Fibroblast of lung (primary cell): Measurements from ENCODE around the gene DNAJB6. TPM values are rescaled to one million over a fixed set of nuclear protein-coding genes. Genes with fewer than 3 reads are reported as not detected.
A peak's percentile ranks its signal among the peaks of the same experiment; 100 is the strongest.

Experiments used
- DNase-seq, 2 donors: peaks; one replicate each; pipeline versions ENCODE4 v3.0.0 to v3.0.0-alpha.2; 2010; ENCODE audit warnings: low read depth in 2 of 2
- H2AFZ ChIP-seq: 2 replicates; pipeline ENCODE4 v1.5.1; 2012; ENCODE audit warnings: low read length, control low read depth, inconsistent platforms
- H3K27ac ChIP-seq: 2 replicates; pipeline ENCODE4 v1.5.1; 2011; ENCODE audit warnings: low read length, control low read depth; ENCODE audit not compliant: insufficient read depth
- H3K27me3 ChIP-seq: 2 replicates; pipeline ENCODE4 v1.5.1; 2011; ENCODE audit warnings: mild to moderate bottlenecking, low read length; ENCODE audit not compliant: control insufficient read depth, insufficient read depth
- H3K36me3 ChIP-seq: 2 replicates; pipeline ENCODE4 v1.5.1; 2011; ENCODE audit warnings: low read length; ENCODE audit not compliant: control insufficient read depth, insufficient read depth
- H3K4me1 ChIP-seq: 2 replicates; pipeline ENCODE4 v1.5.1; 2011; ENCODE audit warnings: low read length; ENCODE audit not compliant: control insufficient read depth, insufficient read depth; ENCODE audit errors: extremely low read depth
- H3K4me2 ChIP-seq: 2 replicates; pipeline ENCODE4 v1.5.1; 2011; ENCODE audit warnings: low read length, control low read depth; ENCODE audit not compliant: insufficient read depth; ENCODE audit errors: extremely low read depth
- H3K4me3 ChIP-seq, 4 experiments: fragments of 200-600 bp in 1 of 4; sonication (generic) in 1 of 4; replicated peaks in 1 of 4; 2 replicates each; pipeline ENCODE4 v1.5.1; 2011 to 2016; ENCODE audit warnings: low read length in 4 of 4, low read depth in 3 of 4, mild to moderate bottlenecking in 3 of 4, control low read depth in 2 of 4, inconsistent platforms in 1 of 4, mixed read lengths in 1 of 4; ENCODE audit not compliant: insufficient read depth in 1 of 4; ENCODE audit errors: control extremely low read depth in 1 of 4
- H3K79me2 ChIP-seq: 2 replicates; pipeline ENCODE4 v1.5.1; 2012; ENCODE audit warnings: mild to moderate bottlenecking, low read length, inconsistent platforms; ENCODE audit not compliant: control insufficient read depth, insufficient read depth
- H3K9ac ChIP-seq: 2 replicates; pipeline ENCODE4 v1.5.1; 2011; ENCODE audit warnings: mild to moderate bottlenecking, low read length, control low read depth; ENCODE audit not compliant: insufficient read depth
- H3K9me3 ChIP-seq: 2 replicates; pipeline ENCODE4 v1.5.1; 2012; ENCODE audit warnings: low read depth, low read length; ENCODE audit not compliant: control insufficient read depth, insufficient read depth
- H4K20me1 ChIP-seq: 2 replicates; pipeline ENCODE4 v1.5.1; 2011; ENCODE audit warnings: low read length; ENCODE audit not compliant: control insufficient read depth, insufficient read depth; ENCODE audit errors: extremely low read depth
- EZH2 ChIP-seq: IDR thresholded peaks from 2 replicates; pipeline ENCODE4 v1.5.1; 2012; ENCODE audit warnings: low read length, control low read depth, mild to moderate bottlenecking; ENCODE audit errors: missing control alignments
- polyA plus RNA-seq, 2 donors: library from polyadenylated mRNA; depleted of rRNA in 1 of 2; stranded (reverse) in 1 of 2; unstranded in 1 of 2; fragments of >200 nt; gene quantifications; 2 replicates each; pipeline ENCODE4 v1.2.1, GENCODE V29; 2011 to 2012; ENCODE audit warnings: missing spikeins in 1 of 2
- total RNA-seq: library from RNA; depleted of rRNA; stranded (reverse); fragments of >200 nt; gene quantifications from 2 replicates; pipeline ENCODE4 v1.2.1, GENCODE V29; 2014
- TF ChIP-seq, protein P1 (sequence below), 2 donors: IDR thresholded peaks in 1 of 2; conservative IDR thresholded peaks in 1 of 2; 1 replicate in 1 of 2; 2 replicates in 1 of 2; pipeline ENCODE4 v1.5.1; 2011 to 2012; ENCODE audit warnings: low read length in 2 of 2, control low read depth in 1 of 2, inconsistent platforms in 1 of 2, low read depth in 1 of 2, mild to moderate bottlenecking in 1 of 2

The DNAJB6 gene
- total and polyA plus RNA-seq, 2 donors (not counting 1 experiment from before 2014, with no cell fraction given), result 86.2 to 117 TPM

DNA sequence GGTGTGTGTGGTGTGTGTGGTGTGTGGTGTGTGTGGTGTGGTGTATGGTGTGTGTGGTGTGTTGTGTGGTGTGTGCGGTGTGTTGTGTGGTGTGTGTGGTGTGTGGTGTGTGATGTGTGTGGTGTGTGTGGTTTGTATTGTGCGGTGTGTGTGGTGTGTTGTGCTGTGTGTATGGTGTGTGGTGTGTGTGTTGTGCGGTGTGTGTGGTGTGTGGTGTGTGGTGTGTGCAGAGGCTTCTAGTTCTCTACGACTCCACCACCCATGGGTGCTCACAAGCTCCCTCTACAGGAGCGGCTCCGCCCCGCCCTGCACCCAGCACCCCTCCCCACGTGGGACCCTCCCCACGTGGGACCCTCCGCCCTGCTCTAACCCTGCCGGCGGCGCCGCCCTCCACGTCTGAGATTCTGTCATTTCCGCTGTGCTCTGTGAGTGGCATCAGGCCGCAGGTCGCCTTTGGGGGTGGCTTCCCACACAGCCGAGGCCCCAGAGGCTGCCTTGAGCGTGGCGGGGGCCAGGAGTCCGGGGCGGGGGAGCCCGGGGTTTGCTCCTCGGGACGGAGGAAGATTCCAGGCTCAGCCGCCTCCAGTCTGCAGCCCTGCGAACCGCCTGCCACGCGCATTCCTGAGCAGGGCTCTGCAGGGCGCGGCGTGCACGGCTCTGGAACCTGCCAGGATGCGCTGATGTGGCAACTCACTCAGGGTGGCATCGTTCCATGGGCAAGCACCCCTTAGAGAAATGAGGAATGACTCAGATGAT, 37.0 kb upstream of the DNAJB6 start:
- H3K9me3 ChIP-seq, result no peaks in the 10 kb centered on the region
- peaks cover 2% of the 10 kb centered on the region for H3K4me1 ChIP-seq
- no peak overlapping the region for H3K9ac ChIP-seq
- peak overlapping the region; percentile 3 for H2AFZ ChIP-seq
- peak in 1 of 2 donors; percentile 33 for DNase-seq
- H3K4me2 ChIP-seq, result no peak overlapping the region
- H3K4me3 ChIP-seq, result no peak overlapping the region
- TF ChIP-seq, protein P1, sequence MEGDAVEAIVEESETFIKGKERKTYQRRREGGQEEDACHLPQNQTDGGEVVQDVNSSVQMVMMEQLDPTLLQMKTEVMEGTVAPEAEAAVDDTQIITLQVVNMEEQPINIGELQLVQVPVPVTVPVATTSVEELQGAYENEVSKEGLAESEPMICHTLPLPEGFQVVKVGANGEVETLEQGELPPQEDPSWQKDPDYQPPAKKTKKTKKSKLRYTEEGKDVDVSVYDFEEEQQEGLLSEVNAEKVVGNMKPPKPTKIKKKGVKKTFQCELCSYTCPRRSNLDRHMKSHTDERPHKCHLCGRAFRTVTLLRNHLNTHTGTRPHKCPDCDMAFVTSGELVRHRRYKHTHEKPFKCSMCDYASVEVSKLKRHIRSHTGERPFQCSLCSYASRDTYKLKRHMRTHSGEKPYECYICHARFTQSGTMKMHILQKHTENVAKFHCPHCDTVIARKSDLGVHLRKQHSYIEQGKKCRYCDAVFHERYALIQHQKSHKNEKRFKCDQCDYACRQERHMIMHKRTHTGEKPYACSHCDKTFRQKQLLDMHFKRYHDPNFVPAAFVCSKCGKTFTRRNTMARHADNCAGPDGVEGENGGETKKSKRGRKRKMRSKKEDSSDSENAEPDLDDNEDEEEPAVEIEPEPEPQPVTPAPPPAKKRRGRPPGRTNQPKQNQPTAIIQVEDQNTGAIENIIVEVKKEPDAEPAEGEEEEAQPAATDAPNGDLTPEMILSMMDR (conservative IDR thresholded peaks at IDR 0.05 in 1 of 2, IDR thresholded peaks at IDR 0.05 in 1 of 2; ENCODE audit: low read depth in 1 of 2, low read length in 2 of 2), result no peak
- TF ChIP-seq EZH2, result no peak
- no peaks in the 10 kb centered on the region for H4K20me1 ChIP-seq
- no peaks in the 10 kb centered on the region for H3K27me3 ChIP-seq
- H3K27ac ChIP-seq, result no peak overlapping the region
- H3K36me3 ChIP-seq, result no peaks in the 10 kb centered on the region
- no peaks in the 10 kb centered on the region for H3K79me2 ChIP-seq

DNA sequence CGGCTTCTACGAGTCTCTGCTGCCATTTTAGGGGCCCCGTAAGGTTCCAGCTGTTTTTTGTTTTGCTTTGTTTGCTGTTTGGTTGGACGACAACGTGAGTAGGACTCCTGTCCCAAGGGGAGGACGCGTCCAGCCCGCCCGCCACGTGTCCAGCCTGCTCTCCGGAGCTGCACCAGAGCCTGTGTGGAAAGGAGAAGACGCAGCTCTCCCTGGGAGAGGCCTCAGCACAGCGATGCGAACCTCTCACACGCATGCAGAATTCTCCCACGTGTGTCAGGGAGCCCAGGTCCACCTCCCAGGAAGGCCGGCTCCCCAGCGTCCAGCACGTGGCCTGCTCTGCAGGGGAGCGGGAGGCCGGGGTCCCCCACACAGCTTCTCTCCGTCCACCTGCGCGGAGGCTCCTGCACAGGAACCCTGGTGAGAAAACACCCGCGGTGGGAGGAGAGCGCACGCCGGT, 36.4 kb upstream of the DNAJB6 start:
- Histone ChIP-seq H3K9ac (no peak overlapping the region), H3K4me1 (peaks cover 2% of the 10 kb centered on the region), H3K27me3 (no peaks in the 10 kb centered on the region), H2AFZ (peak overlapping the region; percentile 3), H3K27ac (no peak overlapping the region), H3K4me3 (no peak overlapping the region), H3K36me3 (no peaks in the 10 kb centered on the region), H3K4me2 (no peak overlapping the region), H3K9me3 (no peaks in the 10 kb centered on the region), H3K79me2 (no peaks in the 10 kb centered on the region), H4K20me1 (no peaks in the 10 kb centered on the region)
- no peak for DNase-seq
- TF ChIP-seq, protein P1 (conservative IDR thresholded peaks at IDR 0.05 in 1 of 2, IDR thresholded peaks at IDR 0.05 in 1 of 2; ENCODE audit: low read depth in 1 of 2, low read length in 2 of 2), result no peak
- TF ChIP-seq EZH2, result no peak

DNA sequence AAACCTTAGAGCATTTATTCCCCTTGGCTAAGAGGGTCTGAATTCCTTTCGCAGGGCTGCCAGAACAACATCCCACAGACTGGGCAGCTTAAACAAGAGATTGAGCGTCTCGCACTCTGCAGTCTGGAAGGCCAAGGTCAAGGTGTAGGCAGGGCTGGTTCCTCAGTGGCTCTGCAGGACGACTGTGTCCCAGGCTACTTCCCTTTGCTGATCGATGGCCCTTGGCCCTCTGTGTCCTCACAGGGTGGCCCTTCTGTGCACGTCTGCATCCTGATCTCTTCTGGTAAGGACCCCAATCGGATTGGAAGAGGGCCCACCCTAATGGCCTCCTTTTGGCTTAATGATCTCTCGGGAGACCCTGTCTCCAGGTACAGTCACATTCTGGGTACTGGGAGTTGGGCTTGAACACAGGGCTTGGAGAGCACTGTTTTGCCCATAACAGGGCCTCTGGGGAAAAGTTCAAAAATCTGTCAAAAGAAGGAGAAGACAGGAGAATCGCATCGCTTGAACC, 35.1 kb upstream of the DNAJB6 start:
- H3K4me1 ChIP-seq, result peaks cover 2% of the 10 kb centered on the region
- no peak overlapping the region for H3K9ac ChIP-seq
- H3K27ac ChIP-seq, result no peak overlapping the region
- TF ChIP-seq, protein P1 (conservative IDR thresholded peaks at IDR 0.05 in 1 of 2, IDR thresholded peaks at IDR 0.05 in 1 of 2; ENCODE audit: low read depth in 1 of 2, low read length in 2 of 2), result no peak
- TF ChIP-seq EZH2, result no peak
- DNase-seq, result no peak
- H3K4me2 ChIP-seq, result no peak overlapping the region
- no peaks in the 10 kb centered on the region for H3K9me3 ChIP-seq
- H3K36me3 ChIP-seq, result no peaks in the 10 kb centered on the region
- no peaks in the 10 kb centered on the region for H4K20me1 ChIP-seq
- no peak overlapping the region for H2AFZ ChIP-seq
- no peak overlapping the region for H3K4me3 ChIP-seq
- H3K27me3 ChIP-seq, result no peaks in the 10 kb centered on the region
- no peaks in the 10 kb centered on the region for H3K79me2 ChIP-seq
